ENCODE measurements around the gene C16orf86.

Gene C16orf86

GRCh38 chr16:67653789-67654402 lies 12.7 kb upstream of the C16orf86 start:
- DNase-seq (ENCODE audit: low read depth), result no peak

- DNase-seq (ENCODE audit: low read depth), result no peak
Observed at GRCh38 chr16:67654403-67654911, 12.2 kb upstream of the C16orf86 start.

- no peak for DNase-seq (ENCODE audit: low read depth)
Observed at GRCh38 chr16:67655363-67655762, 11.3 kb upstream of the C16orf86 start.

- no peak for DNase-seq (ENCODE audit: low read depth)
Observed at GRCh38 chr16:67656344-67657016, 10.1 kb upstream of the C16orf86 start.

GRCh38 chr16:67657017-67657608 lies 9.5 kb upstream of the C16orf86 start:
- no peak for DNase-seq (ENCODE audit: low read depth)

GRCh38 chr16:67657751-67658518 lies 8.7 kb upstream of the C16orf86 start:
- no peak for DNase-seq (ENCODE audit: low read depth)

- no peak for DNase-seq (ENCODE audit: low read depth)
Observed at GRCh38 chr16:67658849-67659674, 7.6 kb upstream of the C16orf86 start.

- DNase-seq (ENCODE audit: low read depth), result peak; percentile 93
Observed at GRCh38 chr16:67659675-67660563, 6.7 kb upstream of the C16orf86 start, which contains the start of gene ACD. Gene ACD, minus strand, starts transcription at chr16:67660260. Its CDS starts 40 bp downstream, at chr16:67660220.

- DNase-seq (ENCODE audit: low read depth), result peak; percentile 92
Observed at GRCh38 chr16:67660564-67661028, 6.0 kb upstream of the C16orf86 start, which contains the start of gene PARD6A. Gene PARD6A, plus strand, starts transcription at chr16:67660960. Its CDS starts 79 bp downstream, at chr16:67661039.

GRCh38 chr16:67661101-67661761 lies 5.4 kb upstream of the C16orf86 start:
- DNase-seq (ENCODE audit: low read depth), result no peak

- no peak for DNase-seq (ENCODE audit: low read depth)
Observed at GRCh38 chr16:67661886-67662652, 4.5 kb upstream of the C16orf86 start.

GRCh38 chr16:67662653-67663010 lies 4.0 kb upstream of the C16orf86 start:
- no peak for DNase-seq (ENCODE audit: low read depth)

GRCh38 chr16:67663151-67663876 lies 3.3 kb upstream of the C16orf86 start:
- no peak for DNase-seq (ENCODE audit: low read depth)

GRCh38 chr16:67663877-67664222 lies 2.8 kb upstream of the C16orf86 start:
- no peak for DNase-seq (ENCODE audit: low read depth)

GRCh38 chr16:67664258-67664657 lies 2.4 kb upstream of the C16orf86 start:
- DNase-seq (ENCODE audit: low read depth), result no peak

GRCh38 chr16:67664871-67665270 lies 1.7 kb upstream of the C16orf86 start:
- DNase-seq (ENCODE audit: low read depth), result no peak

- DNase-seq (ENCODE audit: low read depth), result no peak
Observed at GRCh38 chr16:67665598-67665997, 1.0 kb upstream of the C16orf86 start.

- no peak for DNase-seq (ENCODE audit: low read depth)
Observed at GRCh38 chr16:67666032-67666551, 522 bp upstream of the C16orf86 start.

All from activated T-helper 9 cell treated with anti-CD3 and anti-CD28 coated beads, Interleukin-2, amount 50 U/mL, for 16 hours (primary cell).